ENCODE data around the gene KCNA5. TPM values are rescaled to one million over a fixed set of nuclear protein-coding genes. Genes with fewer than 3 reads are reported as not detected.

Gene KCNA5
- total RNA-seq, 2 donors from 2014 or later = not detected

DNA sequence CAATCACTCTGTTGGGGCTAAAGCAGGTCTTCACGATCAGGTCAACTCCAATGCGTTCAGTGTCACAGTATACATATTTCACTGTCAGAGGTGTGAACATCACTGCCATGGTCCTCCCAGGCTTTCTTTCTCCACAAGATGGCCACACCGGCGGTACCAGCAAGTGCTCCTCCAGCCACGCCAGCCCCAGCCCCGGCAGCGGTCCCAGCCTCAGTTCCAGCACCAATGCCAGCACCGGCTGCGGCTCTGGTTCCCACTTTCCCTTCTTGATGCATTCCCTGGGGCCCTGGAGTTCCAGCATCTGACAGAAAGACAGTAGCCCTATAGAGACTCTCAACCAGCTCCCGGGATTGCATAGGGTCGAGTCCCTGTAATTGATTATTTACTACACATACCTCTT lies 10.9 kb upstream of the KCNA5 start:
- Mint-ChIP-seq H3K36me3 (ENCODE audit: insufficient read depth in 2 of 2) (no peaks in the 10 kb centered on the region), H3K4me3 (no peak overlapping the region), H3K9me3 (no peaks in the 10 kb centered on the region), H3K27ac (no peak overlapping the region), H3K4me1 (ENCODE audit: low read depth) (peaks cover 6% of the 10 kb centered on the region), H3K27me3 (ENCODE audit: low read depth) (no peaks in the 10 kb centered on the region)
- ATAC-seq (replicated peaks in 1 of 2) (no peak), DNase-seq (no peak)

DNA sequence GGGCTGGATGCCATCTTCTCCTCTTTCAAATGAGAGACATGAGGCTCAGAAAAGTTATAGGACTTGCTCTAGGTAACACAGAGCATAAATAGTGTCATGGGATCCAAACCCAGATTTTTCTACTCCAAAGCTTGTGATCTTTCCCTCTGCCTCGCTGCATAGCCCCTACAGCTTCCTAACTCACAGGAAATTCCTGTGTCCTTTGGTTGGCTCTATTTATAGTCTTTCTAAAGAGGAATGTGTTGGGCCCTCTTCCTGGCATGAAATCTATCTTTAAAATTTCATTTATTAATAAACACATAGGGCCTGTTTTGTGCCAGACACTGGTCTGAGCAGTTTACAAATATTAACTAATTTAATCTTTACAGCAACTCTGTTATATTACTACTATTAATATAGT lies 9.8 kb upstream of the KCNA5 start:
- peaks cover 6% of the 10 kb centered on the region for H3K4me1 Mint-ChIP-seq (ENCODE audit: low read depth)
- H3K9me3 Mint-ChIP-seq = no peaks in the 10 kb centered on the region
- H3K36me3 Mint-ChIP-seq (ENCODE audit: insufficient read depth in 2 of 2) = no peaks in the 10 kb centered on the region
- H3K27ac Mint-ChIP-seq = no peak overlapping the region
- no peak for ATAC-seq (replicated peaks in 1 of 2)
- peaks cover 9% of the 10 kb centered on the region for H3K27me3 Mint-ChIP-seq (ENCODE audit: low read depth)
- DNase-seq = no peak
- no peak overlapping the region for H3K4me3 Mint-ChIP-seq

DNA sequence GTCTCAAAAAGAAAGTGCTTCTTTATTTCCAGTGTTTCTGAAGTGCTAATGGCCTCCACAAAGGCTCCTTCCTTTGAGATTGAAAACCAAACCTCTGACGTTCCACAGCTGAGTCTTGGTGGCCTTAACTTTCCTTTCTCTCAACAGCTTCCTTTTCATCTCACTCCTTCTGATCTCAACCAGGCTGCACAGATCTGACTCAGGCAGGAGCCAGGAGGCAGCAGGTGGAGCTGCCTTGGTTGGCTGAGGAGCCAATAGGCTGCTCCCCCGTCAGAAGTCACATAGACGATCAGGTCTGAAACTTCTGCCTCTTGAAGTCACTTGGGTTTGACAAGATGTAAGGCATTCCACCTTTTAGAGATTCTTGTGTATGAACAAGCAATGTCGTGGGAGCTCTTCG lies 9.1 kb upstream of the KCNA5 start:
- peaks cover 13% of the 10 kb centered on the region for H3K27me3 Mint-ChIP-seq (ENCODE audit: low read depth)
- DNase-seq (peak; percentile 31 to 38), ATAC-seq (replicated peaks in 1 of 2) (peak; percentile 94 to 96)
- H3K4me3 Mint-ChIP-seq = no peak overlapping the region
- no peak overlapping the region for H3K27ac Mint-ChIP-seq
- H3K4me1 Mint-ChIP-seq (ENCODE audit: low read depth) = peaks cover 6% of the 10 kb centered on the region
- no peaks in the 10 kb centered on the region for H3K36me3 Mint-ChIP-seq (ENCODE audit: insufficient read depth in 2 of 2)
- no peaks in the 10 kb centered on the region for H3K9me3 Mint-ChIP-seq

DNA sequence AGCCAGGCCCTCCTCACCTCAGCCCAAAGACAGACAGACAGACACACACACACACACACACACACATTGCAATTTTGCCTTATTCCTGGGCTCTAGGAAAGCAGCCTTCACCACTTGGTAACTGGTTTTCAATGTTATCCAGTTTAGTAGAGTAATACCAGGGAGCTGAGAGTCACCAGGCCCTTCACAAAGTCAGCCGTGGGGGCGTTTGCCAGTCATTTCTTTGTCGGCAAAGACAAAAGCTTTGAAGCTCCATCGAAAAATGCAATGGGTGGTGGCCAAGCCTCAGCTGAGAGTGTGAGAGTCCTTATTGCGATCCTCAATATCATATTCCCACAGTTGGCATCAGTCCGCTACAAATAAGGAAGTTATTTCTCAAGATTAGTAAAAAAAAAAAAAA lies 8.1 kb upstream of the KCNA5 start:
- H3K9me3 Mint-ChIP-seq = no peaks in the 10 kb centered on the region
- H3K27ac Mint-ChIP-seq = no peak overlapping the region
- H3K36me3 Mint-ChIP-seq (ENCODE audit: insufficient read depth in 2 of 2) = no peaks in the 10 kb centered on the region
- no peak for DNase-seq
- H3K4me1 Mint-ChIP-seq (ENCODE audit: low read depth) = peaks cover 6% of the 10 kb centered on the region
- H3K4me3 Mint-ChIP-seq = no peak overlapping the region
- ATAC-seq (replicated peaks in 1 of 2) = no peak
- H3K27me3 Mint-ChIP-seq (ENCODE audit: low read depth) = peaks cover 23% of the 10 kb centered on the region

DNA sequence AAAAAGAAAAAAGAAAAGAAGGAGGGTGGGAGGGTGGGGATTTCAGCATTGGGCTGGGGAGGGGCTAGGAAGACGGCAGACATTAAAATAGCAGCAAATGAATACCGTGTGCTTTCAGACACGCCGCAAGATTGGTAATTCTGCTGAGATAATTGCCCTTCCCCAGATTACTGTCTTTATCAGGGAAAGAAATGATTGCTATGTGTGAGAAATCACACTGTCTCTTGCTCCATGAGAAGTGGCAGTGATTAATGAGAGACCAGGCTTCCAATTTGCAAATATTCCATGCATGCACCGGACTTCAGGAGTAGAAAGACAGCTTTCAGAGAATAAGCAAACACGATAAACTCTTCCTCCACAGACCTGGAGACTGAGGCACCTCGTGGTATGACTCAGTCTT lies 7.6 kb upstream of the KCNA5 start:
- H3K36me3 Mint-ChIP-seq (ENCODE audit: insufficient read depth in 2 of 2) = no peaks in the 10 kb centered on the region
- no peaks in the 10 kb centered on the region for H3K9me3 Mint-ChIP-seq
- H3K27ac Mint-ChIP-seq = no peak overlapping the region
- DNase-seq (no peak), ATAC-seq (replicated peaks in 1 of 2) (no peak)
- H3K4me1 Mint-ChIP-seq (ENCODE audit: low read depth) = peaks cover 6% of the 10 kb centered on the region
- H3K4me3 Mint-ChIP-seq = no peak overlapping the region
- peaks cover 27% of the 10 kb centered on the region for H3K27me3 Mint-ChIP-seq (ENCODE audit: low read depth)

DNA sequence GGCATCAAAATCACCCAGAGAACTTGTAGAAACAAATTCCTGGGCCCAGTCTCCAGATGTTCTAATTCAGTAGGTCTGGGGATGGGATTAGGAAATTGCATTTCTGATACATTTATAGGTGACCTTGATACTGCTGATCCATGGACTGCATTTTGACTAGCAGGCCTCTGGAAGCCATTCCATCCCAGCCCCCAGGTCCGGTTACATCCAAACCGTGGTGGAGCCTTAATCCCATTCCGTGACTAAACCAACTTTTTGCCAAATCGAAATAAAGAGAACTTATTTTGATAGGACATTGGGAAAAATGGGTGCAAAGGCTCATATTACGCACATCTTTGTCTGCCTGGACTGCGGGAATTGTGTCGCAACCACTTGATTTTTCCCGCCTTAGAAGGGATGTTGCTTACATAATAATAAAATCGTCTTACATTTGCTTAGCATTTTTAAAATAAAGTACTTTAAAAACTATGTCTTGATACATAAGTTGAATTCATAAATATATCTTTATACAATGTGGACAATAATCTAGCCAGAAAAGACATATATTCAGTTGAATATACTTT lies 5.8 kb upstream of the KCNA5 start:
- DNase-seq = no peak
- ATAC-seq (replicated peaks in 1 of 2) = no peak
- Mint-ChIP-seq H3K27me3 (ENCODE audit: low read depth) (peaks cover 44% of the 10 kb centered on the region), H3K4me3 (no peak overlapping the region), H3K27ac (no peak overlapping the region), H3K4me1 (ENCODE audit: low read depth) (peaks cover 6% of the 10 kb centered on the region), H3K9me3 (no peaks in the 10 kb centered on the region), H3K36me3 (ENCODE audit: insufficient read depth in 2 of 2) (no peaks in the 10 kb centered on the region)

DNA sequence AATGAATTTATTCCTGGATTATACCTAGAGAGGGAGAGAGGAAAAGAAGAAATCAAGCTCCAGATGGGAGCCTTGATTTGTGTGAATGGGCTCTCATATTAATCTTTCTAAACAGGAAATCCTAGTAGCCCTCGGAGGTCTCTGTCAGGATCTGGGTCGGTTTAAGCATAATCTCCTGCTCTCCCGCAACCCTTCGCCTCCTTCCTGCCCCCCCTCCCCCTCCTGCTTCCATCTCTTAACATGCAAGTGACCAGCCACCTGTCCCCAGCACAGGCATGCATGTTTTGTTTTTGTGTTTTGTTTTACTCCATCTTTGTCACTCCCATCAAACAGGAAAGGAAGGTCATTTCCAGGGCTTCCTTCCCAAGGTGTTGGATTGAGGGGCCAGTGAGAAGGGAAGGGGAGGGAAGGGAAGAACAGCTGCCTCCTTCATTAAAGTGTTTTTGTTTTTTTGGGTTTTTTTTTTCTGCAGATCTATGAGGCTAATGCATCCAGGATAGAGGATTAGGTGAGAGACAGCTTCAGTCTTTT lies 4.8 kb upstream of the KCNA5 start:
- no peaks in the 10 kb centered on the region for H3K36me3 Mint-ChIP-seq (ENCODE audit: insufficient read depth in 2 of 2)
- H3K27me3 Mint-ChIP-seq (ENCODE audit: low read depth) = peaks cover 51% of the 10 kb centered on the region
- H3K27ac Mint-ChIP-seq = no peak overlapping the region
- no peak overlapping the region for H3K4me3 Mint-ChIP-seq
- H3K9me3 Mint-ChIP-seq = no peaks in the 10 kb centered on the region
- DNase-seq = no peak
- ATAC-seq (replicated peaks in 1 of 2) = no peak
- peaks cover 6% of the 10 kb centered on the region for H3K4me1 Mint-ChIP-seq (ENCODE audit: low read depth)

DNA sequence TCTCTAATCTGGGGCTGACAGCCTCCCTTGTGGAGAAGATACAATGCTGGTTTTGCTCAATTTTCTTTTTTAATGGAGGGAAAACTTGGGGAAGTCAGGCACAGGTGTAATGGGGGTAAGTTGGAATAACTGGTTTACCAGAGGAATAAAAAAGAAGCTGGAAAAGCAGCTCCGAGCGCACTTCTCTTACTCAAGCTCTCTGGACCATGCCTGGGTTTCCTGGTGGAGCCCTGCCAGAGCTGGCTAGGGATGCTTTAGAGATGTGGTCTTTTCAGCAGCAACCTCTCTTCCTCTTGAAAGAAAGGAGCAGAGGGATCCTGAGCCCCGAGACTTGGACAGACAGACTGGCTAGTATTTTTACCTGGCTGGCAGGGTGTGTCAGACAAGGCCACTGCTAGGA lies 3.9 kb upstream of the KCNA5 start:
- Mint-ChIP-seq H3K36me3 (ENCODE audit: insufficient read depth in 2 of 2) (no peaks in the 10 kb centered on the region), H3K27ac (no peak overlapping the region), H3K4me1 (ENCODE audit: low read depth) (peaks cover under 1% of the 10 kb centered on the region), H3K4me3 (no peak overlapping the region), H3K27me3 (ENCODE audit: low read depth) (peaks cover 51% of the 10 kb centered on the region), H3K9me3 (no peaks in the 10 kb centered on the region)
- ATAC-seq (replicated peaks in 1 of 2) = no peak
- no peak for DNase-seq

DNA sequence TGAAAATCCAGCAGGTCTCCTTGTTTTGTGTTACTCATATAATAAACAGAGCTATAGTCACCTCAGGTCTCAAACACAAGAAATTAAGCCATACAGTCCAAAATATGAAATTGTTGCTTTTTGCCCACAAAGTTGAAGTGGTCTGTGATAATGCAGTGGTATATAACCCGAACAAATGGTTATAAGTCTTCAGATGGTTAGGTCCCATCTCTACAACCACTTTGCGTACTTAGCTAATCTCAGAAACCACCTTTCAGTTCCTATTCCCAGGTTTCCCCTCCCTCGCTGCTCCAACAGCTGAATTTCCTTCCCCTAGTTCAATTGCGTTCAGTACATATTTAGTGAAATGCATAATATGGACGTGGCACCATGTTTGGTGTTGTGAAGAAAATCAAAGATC lies 3.3 kb upstream of the KCNA5 start:
- H3K4me1 Mint-ChIP-seq (ENCODE audit: low read depth) = no peaks in the 10 kb centered on the region
- ATAC-seq (replicated peaks in 1 of 2) = no peak
- no peak for DNase-seq
- no peak overlapping the region for H3K4me3 Mint-ChIP-seq
- no peak overlapping the region for H3K27ac Mint-ChIP-seq
- no peaks in the 10 kb centered on the region for H3K36me3 Mint-ChIP-seq (ENCODE audit: insufficient read depth in 2 of 2)
- H3K27me3 Mint-ChIP-seq (ENCODE audit: low read depth) = peaks cover 56% of the 10 kb centered on the region
- H3K9me3 Mint-ChIP-seq = no peaks in the 10 kb centered on the region

DNA sequence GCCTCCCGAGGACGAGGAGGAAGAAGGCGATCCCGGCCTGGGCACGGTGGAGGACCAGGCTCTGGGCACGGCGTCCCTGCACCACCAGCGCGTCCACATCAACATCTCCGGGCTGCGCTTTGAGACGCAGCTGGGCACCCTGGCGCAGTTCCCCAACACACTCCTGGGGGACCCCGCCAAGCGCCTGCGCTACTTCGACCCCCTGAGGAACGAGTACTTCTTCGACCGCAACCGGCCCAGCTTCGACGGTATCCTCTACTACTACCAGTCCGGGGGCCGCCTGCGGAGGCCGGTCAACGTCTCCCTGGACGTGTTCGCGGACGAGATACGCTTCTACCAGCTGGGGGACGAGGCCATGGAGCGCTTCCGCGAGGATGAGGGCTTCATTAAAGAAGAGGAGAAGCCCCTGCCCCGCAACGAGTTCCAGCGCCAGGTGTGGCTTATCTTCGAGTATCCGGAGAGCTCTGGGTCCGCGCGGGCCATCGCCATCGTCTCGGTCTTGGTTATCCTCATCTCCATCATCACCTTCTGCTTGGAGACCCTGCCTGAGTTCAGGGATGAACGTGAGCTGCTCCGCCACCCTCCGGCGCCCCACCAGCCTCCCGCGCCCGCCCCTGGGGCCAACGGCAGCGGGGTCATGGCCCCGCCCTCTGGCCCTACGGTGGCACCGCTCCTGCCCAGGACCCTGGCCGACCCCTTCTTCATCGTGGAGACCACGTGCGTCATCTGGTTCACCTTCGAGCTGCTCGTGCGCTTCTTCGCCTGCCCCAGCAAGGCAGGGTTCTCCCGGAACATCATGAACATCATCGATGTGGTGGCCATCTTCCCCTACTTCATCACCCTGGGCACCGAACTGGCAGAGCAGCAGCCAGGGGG lies 979 bp downstream of the KCNA5 start:
- DNase-seq = no peak
- H3K9me3 Mint-ChIP-seq = no peaks in the 10 kb centered on the region
- peaks cover 56% of the 10 kb centered on the region for H3K27me3 Mint-ChIP-seq (ENCODE audit: low read depth)
- H3K27ac Mint-ChIP-seq = no peak overlapping the region
- no peaks in the 10 kb centered on the region for H3K36me3 Mint-ChIP-seq (ENCODE audit: insufficient read depth in 2 of 2)
- H3K4me1 Mint-ChIP-seq (ENCODE audit: low read depth) = no peaks in the 10 kb centered on the region
- no peak for ATAC-seq (replicated peaks in 1 of 2)
- no peak overlapping the region for H3K4me3 Mint-ChIP-seq

DNA sequence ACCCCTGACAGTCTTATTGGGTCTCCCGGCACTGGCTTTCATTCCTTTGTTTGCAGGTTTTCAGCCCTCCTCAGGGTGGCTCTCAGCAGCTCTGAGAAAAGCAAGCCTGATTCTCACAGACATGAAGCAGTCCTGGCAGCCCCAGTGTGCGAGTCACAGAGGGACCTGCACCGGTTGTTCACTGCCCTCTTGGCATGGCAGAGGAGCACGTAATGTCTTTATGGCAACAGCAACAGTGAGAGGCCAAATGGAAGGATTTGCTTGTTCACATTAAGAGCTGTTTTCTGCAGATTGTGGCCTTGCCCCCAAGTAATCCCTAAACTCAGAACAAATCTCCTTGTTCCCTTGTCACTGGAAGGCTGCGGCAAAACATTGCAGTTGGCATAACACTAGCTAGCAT lies 3.4 kb downstream of the KCNA5 start:
- H3K27me3 Mint-ChIP-seq (ENCODE audit: low read depth) = peaks cover 38% of the 10 kb centered on the region
- H3K4me1 Mint-ChIP-seq (ENCODE audit: low read depth) = no peaks in the 10 kb centered on the region
- ATAC-seq (replicated peaks in 1 of 2) (no peak), DNase-seq (no peak)
- no peaks in the 10 kb centered on the region for H3K36me3 Mint-ChIP-seq (ENCODE audit: insufficient read depth in 2 of 2)
- no peak overlapping the region for H3K4me3 Mint-ChIP-seq
- no peak overlapping the region for H3K27ac Mint-ChIP-seq
- no peaks in the 10 kb centered on the region for H3K9me3 Mint-ChIP-seq

DNA sequence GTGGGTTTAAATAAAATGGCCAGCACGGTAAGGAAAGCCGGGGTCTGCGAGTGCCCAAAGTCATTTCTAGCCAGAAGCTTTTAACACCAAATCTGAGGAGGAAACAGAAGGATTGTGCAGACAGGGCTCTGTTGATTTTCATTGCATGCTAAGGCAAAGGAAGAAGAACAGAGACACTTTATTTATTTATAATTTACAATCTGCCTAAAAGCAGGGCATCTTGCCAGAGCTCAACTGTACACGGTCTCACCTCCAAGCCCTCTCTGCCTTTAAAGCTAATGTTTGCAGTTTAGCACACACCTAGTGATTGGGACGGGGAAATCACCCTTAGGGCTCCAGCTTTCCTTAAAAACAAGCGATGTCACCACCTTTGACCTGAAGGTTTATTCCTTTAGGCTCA lies 4.0 kb downstream of the KCNA5 start:
- H3K4me3 Mint-ChIP-seq = no peak overlapping the region
- no peaks in the 10 kb centered on the region for H3K36me3 Mint-ChIP-seq (ENCODE audit: insufficient read depth in 2 of 2)
- H3K27ac Mint-ChIP-seq = no peak overlapping the region
- ATAC-seq (replicated peaks in 1 of 2) (no peak), DNase-seq (no peak)
- no peaks in the 10 kb centered on the region for H3K4me1 Mint-ChIP-seq (ENCODE audit: low read depth)
- H3K9me3 Mint-ChIP-seq = no peaks in the 10 kb centered on the region
- H3K27me3 Mint-ChIP-seq (ENCODE audit: low read depth) = peaks cover 33% of the 10 kb centered on the region

DNA sequence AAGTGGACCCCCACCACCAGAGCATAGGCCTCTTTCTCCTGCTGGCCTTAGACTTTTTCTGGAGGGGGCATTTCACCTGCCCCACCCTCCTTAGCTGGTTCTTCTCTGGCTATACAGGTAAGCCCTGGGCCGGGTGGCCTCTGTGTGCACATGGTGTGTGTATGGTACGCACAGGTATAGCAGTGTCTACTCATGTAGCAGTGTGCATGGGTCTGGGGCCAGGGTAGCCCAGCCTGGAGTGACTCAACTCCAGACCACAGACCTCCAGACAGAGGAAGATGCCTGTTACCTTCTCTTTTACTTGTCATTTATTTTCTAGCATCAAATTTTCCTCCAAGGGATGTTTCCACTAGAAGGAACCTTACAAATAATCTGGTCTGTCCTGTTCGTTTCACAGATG lies 6.9 kb downstream of the KCNA5 start:
- Mint-ChIP-seq H3K27me3 (ENCODE audit: low read depth) (peaks cover 18% of the 10 kb centered on the region), H3K36me3 (ENCODE audit: insufficient read depth in 2 of 2) (no peaks in the 10 kb centered on the region), H3K4me1 (ENCODE audit: low read depth) (no peaks in the 10 kb centered on the region), H3K9me3 (no peaks in the 10 kb centered on the region), H3K27ac (no peak overlapping the region), H3K4me3 (no peak overlapping the region)
- ATAC-seq (replicated peaks in 1 of 2) (no peak), DNase-seq (no peak)

DNA sequence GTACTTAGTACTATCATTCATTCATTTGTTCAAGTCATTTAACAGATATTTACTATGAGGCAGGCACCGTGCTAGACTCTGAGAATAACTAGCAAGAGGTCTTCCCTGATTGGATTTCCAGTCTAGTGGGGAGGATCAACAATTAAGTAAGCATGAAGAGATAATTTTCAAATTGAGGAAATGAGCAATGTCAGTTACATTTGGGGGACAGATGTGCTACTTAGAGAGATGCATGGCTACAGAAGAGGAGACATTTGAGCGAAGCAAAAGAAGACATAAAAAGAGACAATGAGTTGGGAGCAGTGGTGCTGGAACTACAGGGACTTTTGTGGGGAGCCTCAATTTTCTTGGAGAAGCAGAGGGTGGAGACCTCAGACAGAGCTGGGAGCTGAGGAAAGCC lies 7.7 kb downstream of the KCNA5 start:
- no peak for DNase-seq
- H3K36me3 Mint-ChIP-seq (ENCODE audit: insufficient read depth in 2 of 2) = no peaks in the 10 kb centered on the region
- no peaks in the 10 kb centered on the region for H3K4me1 Mint-ChIP-seq (ENCODE audit: low read depth)
- H3K27me3 Mint-ChIP-seq (ENCODE audit: low read depth) = peaks cover 10% of the 10 kb centered on the region
- no peak for ATAC-seq (replicated peaks in 1 of 2)
- no peak overlapping the region for H3K4me3 Mint-ChIP-seq
- H3K27ac Mint-ChIP-seq = no peak overlapping the region
- H3K9me3 Mint-ChIP-seq = no peaks in the 10 kb centered on the region
